ENCODE data around the gene IQSEC1. TPM values are rescaled to one million over a fixed set of nuclear protein-coding genes. Genes with fewer than 3 reads are reported as not detected.

Gene IQSEC1
- total and polyA plus RNA-seq, 9 of the 15 experiments (the other 6 are each of a cell fraction or from before 2014, with no cell fraction given) = 0.56 to 39.0 (median 6.8) TPM

GRCh38 chr3:13011573-13012220, 61.5 kb downstream of the IQSEC1 start (continued):
- TF ChIP-seq DLX4 (CRISPR knock-in tag; IDR thresholded peaks at IDR 0.05) = no peak
- TF ChIP-seq, protein P1, sequence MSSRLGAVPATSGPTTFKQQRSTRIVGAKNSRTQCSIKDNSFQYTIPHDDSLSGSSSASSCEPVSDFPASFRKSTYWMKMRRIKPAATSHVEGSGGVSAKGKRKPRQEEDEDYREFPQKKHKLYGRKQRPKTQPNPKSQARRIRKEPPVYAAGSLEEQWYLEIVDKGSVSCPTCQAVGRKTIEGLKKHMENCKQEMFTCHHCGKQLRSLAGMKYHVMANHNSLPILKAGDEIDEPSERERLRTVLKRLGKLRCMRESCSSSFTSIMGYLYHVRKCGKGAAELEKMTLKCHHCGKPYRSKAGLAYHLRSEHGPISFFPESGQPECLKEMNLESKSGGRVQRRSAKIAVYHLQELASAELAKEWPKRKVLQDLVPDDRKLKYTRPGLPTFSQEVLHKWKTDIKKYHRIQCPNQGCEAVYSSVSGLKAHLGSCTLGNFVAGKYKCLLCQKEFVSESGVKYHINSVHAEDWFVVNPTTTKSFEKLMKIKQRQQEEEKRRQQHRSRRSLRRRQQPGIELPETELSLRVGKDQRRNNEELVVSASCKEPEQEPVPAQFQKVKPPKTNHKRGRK (tag; IDR thresholded peaks at IDR 0.05) = no peak
- TF ChIP-seq SUPT5H (IDR thresholded peaks at IDR 0.05) = no peak
- TF ChIP-seq FOXK1 (CRISPR knock-in tag; IDR thresholded peaks at IDR 0.05; ENCODE audit: borderline replicate concordance) = no peak
- no peak for TF ChIP-seq ELF2 (CRISPR knock-in tag; IDR thresholded peaks at IDR 0.05)
- no peak for TF ChIP-seq SAFB2 (IDR thresholded peaks at IDR 0.05; ENCODE audit: borderline replicate concordance, low read depth, low read length, severe bottlenecking)
- no peak for TF ChIP-seq CGGBP1 (CRISPR knock-in tag; IDR thresholded peaks at IDR 0.05)
- TF ChIP-seq HDAC8 (tag; IDR thresholded peaks at IDR 0.05) = peak; percentile 52; the same call in 1 of the 2 replicates
- TF ChIP-seq ZNF780A (CRISPR knock-in tag; IDR thresholded peaks at IDR 0.05) = no peak
- TF ChIP-seq ZNF57 (CRISPR knock-in tag; IDR thresholded peaks at IDR 0.05) = no peak
- no peak for TF ChIP-seq HNRNPUL1 (IDR thresholded peaks at IDR 0.05; ENCODE audit: low read length)
- TF ChIP-seq POLR2AphosphoS5 (IDR thresholded peaks at IDR 0.05; ENCODE audit: control insufficient read depth, insufficient read depth, low read depth, low read length) = no peak
- TF ChIP-seq TCFL5 (CRISPR knock-in tag; conservative IDR thresholded peaks at IDR 0.05) = 0 out of 2 replicates have a peak, but pooled peaks have one; percentile 20
- 0 out of 2 replicates have a peak, but pooled peaks have one; percentile 15 for TF ChIP-seq ATF7 (IDR thresholded peaks at IDR 0.05)
- TF ChIP-seq WHSC1 (IDR thresholded peaks at IDR 0.05; ENCODE audit: low read length) = no peak
- TF ChIP-seq TEAD4 (IDR thresholded peaks at IDR 0.05; ENCODE audit: low read length) = no peak
- TF ChIP-seq TEAD4 (CRISPR knock-in tag; IDR thresholded peaks at IDR 0.05; ENCODE audit: borderline replicate concordance) = no peak
- peak; percentile 62 for TF ChIP-seq SMAD4 (CRISPR knock-in tag; conservative IDR thresholded peaks at IDR 0.05)
- TF ChIP-seq ZNF584 (CRISPR knock-in tag; IDR thresholded peaks at IDR 0.05; ENCODE audit: low read depth) = no peak
- TF ChIP-seq BRCA1 (IDR thresholded peaks at IDR 0.05) = no peak
- no peak for TF ChIP-seq BRCA1 (CRISPR knock-in tag; IDR thresholded peaks at IDR 0.05)
- TF ChIP-seq ZNF778 (CRISPR knock-in tag; IDR thresholded peaks at IDR 0.05) = no peak
- TF ChIP-seq MCM7 (IDR thresholded peaks at IDR 0.05) = no peak
- TF ChIP-seq CBFA2T3 (IDR thresholded peaks at IDR 0.05) = no peak
- TF ChIP-seq, protein P2, sequence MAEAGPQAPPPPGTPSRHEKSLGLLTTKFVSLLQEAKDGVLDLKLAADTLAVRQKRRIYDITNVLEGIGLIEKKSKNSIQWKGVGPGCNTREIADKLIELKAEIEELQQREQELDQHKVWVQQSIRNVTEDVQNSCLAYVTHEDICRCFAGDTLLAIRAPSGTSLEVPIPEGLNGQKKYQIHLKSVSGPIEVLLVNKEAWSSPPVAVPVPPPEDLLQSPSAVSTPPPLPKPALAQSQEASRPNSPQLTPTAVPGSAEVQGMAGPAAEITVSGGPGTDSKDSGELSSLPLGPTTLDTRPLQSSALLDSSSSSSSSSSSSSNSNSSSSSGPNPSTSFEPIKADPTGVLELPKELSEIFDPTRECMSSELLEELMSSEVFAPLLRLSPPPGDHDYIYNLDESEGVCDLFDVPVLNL (CRISPR knock-in tag; IDR thresholded peaks at IDR 0.05; ENCODE audit: low read depth) = peak; percentile 56; the same call in 1 of the 2 replicates
- TF ChIP-seq CEBPB (tag; IDR thresholded peaks at IDR 0.05) = peak; percentile 66
- TF ChIP-seq, protein P3, sequence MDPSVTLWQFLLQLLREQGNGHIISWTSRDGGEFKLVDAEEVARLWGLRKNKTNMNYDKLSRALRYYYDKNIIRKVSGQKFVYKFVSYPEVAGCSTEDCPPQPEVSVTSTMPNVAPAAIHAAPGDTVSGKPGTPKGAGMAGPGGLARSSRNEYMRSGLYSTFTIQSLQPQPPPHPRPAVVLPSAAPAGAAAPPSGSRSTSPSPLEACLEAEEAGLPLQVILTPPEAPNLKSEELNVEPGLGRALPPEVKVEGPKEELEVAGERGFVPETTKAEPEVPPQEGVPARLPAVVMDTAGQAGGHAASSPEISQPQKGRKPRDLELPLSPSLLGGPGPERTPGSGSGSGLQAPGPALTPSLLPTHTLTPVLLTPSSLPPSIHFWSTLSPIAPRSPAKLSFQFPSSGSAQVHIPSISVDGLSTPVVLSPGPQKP (CRISPR knock-in tag; IDR thresholded peaks at IDR 0.05) = no peak
